HG02973 (cell line): ENCODE measurements around the gene SPEG.

Experiments used
- ATAC-seq: cut with Tn5 transposase; IDR thresholded peaks from one replicate; pipeline ENCODE4 v1.9.1; 2021; ENCODE audit warnings: moderate library complexity; ENCODE audit not compliant: unreplicated experiment

The SPEG gene

GRCh38 chr2:219509780-219510511 lies 75.3 kb downstream of the SPEG start:
- ATAC-seq = peak; percentile 70

- no peak for ATAC-seq
Measured at GRCh38 chr2:219510512-219511135, 76.0 kb downstream of the SPEG start.

- no peak for ATAC-seq
Measured at GRCh38 chr2:219511547-219512325, 77.1 kb downstream of the SPEG start.

- ATAC-seq = no peak
Measured at GRCh38 chr2:219512524-219513216, 78.0 kb downstream of the SPEG start.

GRCh38 chr2:219513787-219514186 lies 79.1 kb downstream of the SPEG start:
- no peak for ATAC-seq

- no peak for ATAC-seq
Measured at GRCh38 chr2:219514196-219514761, 79.6 kb downstream of the SPEG start, which contains the start of gene ASIC4. Gene ASIC4 (plus strand): TSS chr2:219514482. CDS start chr2:219514725, 243 bp downstream.

GRCh38 chr2:219514836-219515235 lies 80.2 kb downstream of the SPEG start:
- ATAC-seq = no peak

GRCh38 chr2:219515874-219516629 lies 81.4 kb downstream of the SPEG start:
- ATAC-seq = no peak

- no peak for ATAC-seq
Measured at GRCh38 chr2:219516888-219517287, 82.2 kb downstream of the SPEG start.

GRCh38 chr2:219517954-219518778 lies 83.5 kb downstream of the SPEG start:
- no peak for ATAC-seq

GRCh38 chr2:219519526-219519916 lies 84.9 kb downstream of the SPEG start:
- ATAC-seq = no peak

- no peak for ATAC-seq
Measured at GRCh38 chr2:219520079-219520478, 85.4 kb downstream of the SPEG start.

GRCh38 chr2:219521066-219521880 lies 86.6 kb downstream of the SPEG start:
- ATAC-seq = no peak

GRCh38 chr2:219522111-219523030 lies 87.7 kb downstream of the SPEG start:
- ATAC-seq = no peak

GRCh38 chr2:219523031-219523671 lies 88.5 kb downstream of the SPEG start:
- no peak for ATAC-seq

GRCh38 chr2:219524817-219525216 lies 90.2 kb downstream of the SPEG start:
- no peak for ATAC-seq
